Mesendoderm (in vitro differentiated cells): ENCODE measurements around the gene SPTBN5.
"Not testable (repeated sequence)": the region's sequence is repeated elsewhere in the genome, so short reads cannot be mapped to it uniquely, and the experiment has no call there.

ENCODE experiments used
- DNase-seq: peaks from one replicate; pipeline ENCODE4 v3.0.0; 2013
- H2AK5ac ChIP-seq: 2 replicates; pipeline ENCODE4 v1.6.1; 2013; ENCODE audit warnings: low read length, inconsistent platforms
- H2BK120ac ChIP-seq: 2 replicates; pipeline ENCODE4 v1.6.1; 2013; ENCODE audit warnings: low read depth, mild to moderate bottlenecking, low read length, moderate library complexity, mixed read lengths
- H2BK15ac ChIP-seq: replicated peaks from 2 replicates; pipeline ENCODE4 v1.6.1; 2013; ENCODE audit warnings: low read depth, mild to moderate bottlenecking, moderate library complexity
- H2BK5ac ChIP-seq: 2 replicates; pipeline ENCODE4 v1.6.1; 2013; ENCODE audit warnings: low read length, inconsistent platforms
- H3K18ac ChIP-seq: 2 replicates; pipeline ENCODE4 v1.6.1; 2013; ENCODE audit warnings: mild to moderate bottlenecking, low read length, mixed read lengths
- H3K23ac ChIP-seq: one replicate; pipeline ENCODE4 v1.6.1; 2013; ENCODE audit warnings: low read length
- H3K27ac ChIP-seq: 2 replicates; pipeline ENCODE4 v1.5.1; 2013; ENCODE audit warnings: low read depth, mild to moderate bottlenecking, inconsistent platforms, low read length, moderate library complexity
- H3K27me3 ChIP-seq: 2 replicates; pipeline ENCODE4 v1.6.1; 2013; ENCODE audit warnings: low read length, control low read depth, mild to moderate bottlenecking, inconsistent platforms; ENCODE audit not compliant: insufficient read depth, poor library complexity
- H3K36me3 ChIP-seq: 2 replicates; pipeline ENCODE4 v1.6.1; 2013; ENCODE audit warnings: low read length, inconsistent platforms; ENCODE audit not compliant: control insufficient read depth, insufficient read depth
- H3K4ac ChIP-seq: one replicate; pipeline ENCODE4 v1.6.1; 2013; ENCODE audit warnings: low read depth, mild to moderate bottlenecking, low read length, moderate library complexity
- H3K4me1 ChIP-seq: 2 replicates; pipeline ENCODE4 v1.6.1; 2013; ENCODE audit warnings: low read depth, low read length, inconsistent platforms; ENCODE audit not compliant: control insufficient read depth
- H3K4me2 ChIP-seq: 2 replicates; pipeline ENCODE4 v1.6.1; 2013; ENCODE audit warnings: low read length
- H3K4me3 ChIP-seq: 2 replicates; pipeline ENCODE4 v1.5.1; 2013; ENCODE audit warnings: mild to moderate bottlenecking, low read length
- H3K56ac ChIP-seq: one replicate; pipeline ENCODE4 v1.6.1; 2013; ENCODE audit warnings: low read length
- H3K79me1 ChIP-seq: 2 replicates; pipeline ENCODE4 v1.6.1; 2013; ENCODE audit warnings: low read length, inconsistent platforms
- H3K79me2 ChIP-seq: 2 replicates; pipeline ENCODE4 v1.6.1; 2013; ENCODE audit warnings: mild to moderate bottlenecking, low read length; ENCODE audit not compliant: control insufficient read depth, insufficient read depth
- H3K9ac ChIP-seq: 2 replicates; pipeline ENCODE4 v1.6.1; 2013; ENCODE audit warnings: low read length, inconsistent platforms
- H4K5ac ChIP-seq: one replicate; pipeline ENCODE4 v1.6.1; 2013; ENCODE audit warnings: low read length
- H4K8ac ChIP-seq: one replicate; pipeline ENCODE4 v1.6.1; 2013; ENCODE audit warnings: low read depth, mild to moderate bottlenecking, control low read depth, low read length, moderate library complexity
- WGBS: extraction: QIAGEN DNeasy Blood & Tissue Kit; methylation state at CpG from one replicate; pipeline ENCODE4 v1.1.7; 2013; ENCODE audit warnings: low lambda C conversion rate, missing lambda C conversion rate; ENCODE audit not compliant: insufficient coverage; ENCODE audit errors: extremely low coverage; 5-methylcytosine and 5-hydroxymethylcytosine counted together

SPTBN5 gene

GRCh38 chr15:41836713-41837454 is 57.0 kb downstream of the SPTBN5 start:
- no peaks in the 10 kb centered on the region for H3K79me1 ChIP-seq
- no peak overlapping the region for H3K4me3 ChIP-seq
- no peak overlapping the region for H4K5ac ChIP-seq
- H2BK5ac ChIP-seq: no peak overlapping the region
- H3K9ac ChIP-seq: no peak overlapping the region
- H4K8ac ChIP-seq: no peak overlapping the region
- no CpG with 5 or more reads among the region's 23 CpGs for WGBS
- no peak for DNase-seq
- H2BK120ac ChIP-seq: no peak overlapping the region
- no peak overlapping the region for H2AK5ac ChIP-seq
- no peaks in the 10 kb centered on the region for H3K79me2 ChIP-seq
- H3K27ac ChIP-seq: no peak overlapping the region
- no peaks in the 10 kb centered on the region for H3K36me3 ChIP-seq
- H3K56ac ChIP-seq: no peak overlapping the region
- H3K23ac ChIP-seq: no peak overlapping the region
- H3K4ac ChIP-seq: no peak overlapping the region
- no peak overlapping the region for H3K18ac ChIP-seq
- no peak overlapping the region for H3K4me2 ChIP-seq
- H3K4me1 ChIP-seq: no peaks in the 10 kb centered on the region
- H3K27me3 ChIP-seq: no peaks in the 10 kb centered on the region
- H2BK15ac ChIP-seq: no peak overlapping the region

- no peak overlapping the region for H2BK15ac ChIP-seq
- no peak for DNase-seq
Measured at GRCh38 chr15:41836073-41836472, 57.8 kb downstream of the SPTBN5 start.

GRCh38 chr15:41834096-41834495 is 59.8 kb downstream of the SPTBN5 start:
- H3K79me1 ChIP-seq: no peaks in the 10 kb centered on the region
- no peak overlapping the region for H2BK120ac ChIP-seq
- H3K79me2 ChIP-seq: no peaks in the 10 kb centered on the region
- no peak for DNase-seq
- no peak overlapping the region for H3K4me3 ChIP-seq
- no peak overlapping the region for H4K5ac ChIP-seq
- H3K56ac ChIP-seq: no peak overlapping the region
- WGBS: no CpG with 5 or more reads among the region's 3 CpGs
- no peak overlapping the region for H3K27ac ChIP-seq
- H3K4ac ChIP-seq: no peak overlapping the region
- H2AK5ac ChIP-seq: no peak overlapping the region
- H3K27me3 ChIP-seq: no peaks in the 10 kb centered on the region
- no peak overlapping the region for H2BK5ac ChIP-seq
- H3K18ac ChIP-seq: no peak overlapping the region
- no peak overlapping the region for H2BK15ac ChIP-seq
- H3K9ac ChIP-seq: no peak overlapping the region
- no peak overlapping the region for H3K23ac ChIP-seq
- no peak overlapping the region for H3K4me2 ChIP-seq
- no peak overlapping the region for H4K8ac ChIP-seq
- H3K4me1 ChIP-seq: no peaks in the 10 kb centered on the region
- no peaks in the 10 kb centered on the region for H3K36me3 ChIP-seq

More at GRCh38 chr15:41836073-41836472, 57.8 kb downstream of the SPTBN5 start:
- Histone ChIP-seq H3K18ac (no peak overlapping the region), H3K9ac (no peak overlapping the region), H3K27ac (no peak overlapping the region), H3K4ac (no peak overlapping the region), H3K36me3 (no peaks in the 10 kb centered on the region), H3K79me2 (no peaks in the 10 kb centered on the region), H4K5ac (no peak overlapping the region), H3K4me1 (no peaks in the 10 kb centered on the region), H3K56ac (no peak overlapping the region), H4K8ac (no peak overlapping the region), H3K79me1 (no peaks in the 10 kb centered on the region), H3K23ac (no peak overlapping the region), H3K27me3 (no peaks in the 10 kb centered on the region), H3K4me2 (no peak overlapping the region), H2BK5ac (no peak overlapping the region), H2AK5ac (no peak overlapping the region), H3K4me3 (no peak overlapping the region), H2BK120ac (no peak overlapping the region)
- WGBS: no CpG with 5 or more reads among the region's 6 CpGs

GRCh38 chr15:41832875-41833274 is 61.0 kb downstream of the SPTBN5 start:
- H3K4me2 ChIP-seq: no peak overlapping the region
- H2BK15ac ChIP-seq: no peak overlapping the region
- H4K5ac ChIP-seq: no peak overlapping the region
- H3K27me3 ChIP-seq: no peaks in the 10 kb centered on the region
- H3K79me2 ChIP-seq: no peaks in the 10 kb centered on the region
- no CpG with 5 or more reads among the region's 3 CpGs for WGBS
- DNase-seq: no peak
- no peak overlapping the region for H4K8ac ChIP-seq
- no peak overlapping the region for H3K18ac ChIP-seq
- peaks cover 2% of the 10 kb centered on the region for H3K4me1 ChIP-seq
- no peak overlapping the region for H2BK5ac ChIP-seq
- H3K56ac ChIP-seq: no peak overlapping the region
- H2BK120ac ChIP-seq: no peak overlapping the region
- H3K9ac ChIP-seq: no peak overlapping the region
- no peak overlapping the region for H3K23ac ChIP-seq
- H3K36me3 ChIP-seq: no peaks in the 10 kb centered on the region
- H3K4ac ChIP-seq: no peak overlapping the region
- H2AK5ac ChIP-seq: no peak overlapping the region
- H3K4me3 ChIP-seq: no peak overlapping the region
- H3K79me1 ChIP-seq: no peaks in the 10 kb centered on the region
- H3K27ac ChIP-seq: no peak overlapping the region

GRCh38 chr15:41832208-41832607 is 61.6 kb downstream of the SPTBN5 start:
- H3K56ac ChIP-seq: no peak overlapping the region
- H2AK5ac ChIP-seq: no peak overlapping the region
- H3K27ac ChIP-seq: no peak overlapping the region

GRCh38 chr15:41831291-41831690 is 62.6 kb downstream of the SPTBN5 start:
- not testable (repeated sequence) for H3K23ac ChIP-seq, H2BK5ac ChIP-seq, H3K27ac ChIP-seq, H4K8ac ChIP-seq, H2AK5ac ChIP-seq, H3K27me3 ChIP-seq, H2BK120ac ChIP-seq, H3K9ac ChIP-seq, H2BK15ac ChIP-seq, H4K5ac ChIP-seq, DNase-seq, H3K4me2 ChIP-seq, H3K4me1 ChIP-seq, H3K79me1 ChIP-seq, H3K4ac ChIP-seq, H3K79me2 ChIP-seq, H3K36me3 ChIP-seq, H3K18ac ChIP-seq, H3K56ac ChIP-seq, H3K4me3 ChIP-seq
- WGBS: no CpG with 5 or more reads among the region's 4 CpGs

More at GRCh38 chr15:41832208-41832607, 61.6 kb downstream of the SPTBN5 start:
- DNase-seq: no peak
- Histone ChIP-seq H3K4ac (no peak overlapping the region), H3K36me3 (no peaks in the 10 kb centered on the region), H3K4me2 (no peak overlapping the region), H4K5ac (no peak overlapping the region), H2BK120ac (no peak overlapping the region), H3K27me3 (no peaks in the 10 kb centered on the region), H3K4me1 (peaks cover 2% of the 10 kb centered on the region), H3K23ac (no peak overlapping the region), H3K79me2 (no peaks in the 10 kb centered on the region), H2BK15ac (no peak overlapping the region), H3K18ac (no peak overlapping the region), H3K79me1 (no peaks in the 10 kb centered on the region), H2BK5ac (no peak overlapping the region), H3K4me3 (no peak overlapping the region), H3K9ac (no peak overlapping the region), H4K8ac (no peak overlapping the region)
- no CpG with 5 or more reads among the region's 10 CpGs for WGBS
